Astrocyte (in vitro differentiated cells and primary cell): ENCODE results near the gene RPS10. TPM values are rescaled to one million over a fixed set of nuclear protein-coding genes. Genes with fewer than 3 reads are reported as not detected.
A peak's percentile ranks its signal among the peaks of the same experiment; 100 is the strongest.

ENCODE experiments used
- DNase-seq: peaks from one replicate; pipeline ENCODE4 v3.0.0-alpha.2; 2010; ENCODE audit warnings: low read depth
- FAIRE-seq: peaks from 2 replicates; lab custom pipeline; 2011; peaks lifted over from hg19 to GRCh38; lab: Jason Lieb, UNC
- H2AFZ ChIP-seq: 2 replicates; pipeline ENCODE4 v1.6.0; 2012; ENCODE audit warnings: low read depth, low read length, inconsistent platforms
- H3K27ac ChIP-seq: 2 replicates; pipeline ENCODE4 v1.5.1; 2011; ENCODE audit warnings: low read depth, low read length, inconsistent platforms
- H3K27me3 ChIP-seq: 2 replicates; pipeline ENCODE4 v1.6.0; 2011; ENCODE audit warnings: low read length, inconsistent platforms; ENCODE audit not compliant: insufficient read depth
- H3K36me3 ChIP-seq: 2 replicates; pipeline ENCODE4 v1.5.1; 2011; ENCODE audit warnings: low read length, inconsistent platforms; ENCODE audit not compliant: insufficient read depth
- H3K4me1 ChIP-seq: 2 replicates; pipeline ENCODE4 v1.5.1; 2011; ENCODE audit warnings: low read length, inconsistent platforms; ENCODE audit not compliant: insufficient read depth
- H3K4me2 ChIP-seq: 2 replicates; pipeline ENCODE4 v1.6.0; 2012; ENCODE audit warnings: low read length, inconsistent platforms
- H3K4me3 ChIP-seq: 2 replicates; pipeline ENCODE4 v1.5.1; 2011; ENCODE audit warnings: low read depth, mild to moderate bottlenecking, low read length, inconsistent platforms; ENCODE audit not compliant: insufficient read depth
- H3K79me2 ChIP-seq: 2 replicates; pipeline ENCODE4 v1.6.0; 2012; ENCODE audit warnings: mild to moderate bottlenecking, low read length, inconsistent platforms; ENCODE audit not compliant: insufficient read depth
- H3K9ac ChIP-seq: 2 replicates; pipeline ENCODE4 v1.6.0; 2012; ENCODE audit warnings: mild to moderate bottlenecking, low read length, inconsistent platforms
- H3K9me3 ChIP-seq: 2 replicates; pipeline ENCODE4 v1.5.1; 2012; ENCODE audit warnings: low read depth, mild to moderate bottlenecking, low read length, inconsistent platforms; ENCODE audit not compliant: insufficient read depth
- H4K20me1 ChIP-seq: 2 replicates; pipeline ENCODE4 v1.6.0; 2012; ENCODE audit warnings: low read length, inconsistent platforms; ENCODE audit not compliant: insufficient read depth
- H3K27ac Mint-ChIP-seq: one replicate; pipeline ENCODE4 v1.8.0; 2021; ENCODE audit warnings: mild to moderate bottlenecking, mixed read lengths; ENCODE audit not compliant: unreplicated experiment
- H3K27me3 Mint-ChIP-seq: one replicate; pipeline ENCODE4 v1.8.0; 2021; ENCODE audit warnings: low read depth, mixed read lengths; ENCODE audit not compliant: unreplicated experiment
- H3K36me3 Mint-ChIP-seq: one replicate; pipeline ENCODE4 v1.8.0; 2021; ENCODE audit warnings: low read depth, mixed read lengths; ENCODE audit not compliant: unreplicated experiment
- H3K4me1 Mint-ChIP-seq: one replicate; pipeline ENCODE4 v1.8.0; 2021; ENCODE audit warnings: low read depth, mixed read lengths; ENCODE audit not compliant: unreplicated experiment
- H3K4me3 Mint-ChIP-seq: one replicate; pipeline ENCODE4 v1.8.0; 2021; ENCODE audit warnings: mild to moderate bottlenecking, moderate library complexity, mixed read lengths; ENCODE audit not compliant: unreplicated experiment
- H3K9me3 Mint-ChIP-seq: one replicate; pipeline ENCODE4 v1.8.0; 2021; ENCODE audit warnings: mild to moderate bottlenecking, mixed read lengths; ENCODE audit not compliant: unreplicated experiment
- EZH2 ChIP-seq: IDR thresholded peaks from 2 replicates; pipeline ENCODE4 v1.6.1; 2012; ENCODE audit warnings: mild to moderate bottlenecking, low read length, inconsistent platforms; ENCODE audit not compliant: insufficient read depth
- total RNA-seq: library from RNA; stranded (reverse); gene quantifications from 2 replicates; pipeline ENCODE4 v1.2.1, GENCODE V29; 2021
- TF ChIP-seq, protein P1 (sequence below): IDR thresholded peaks from 2 replicates; pipeline ENCODE4 v1.5.1; 2011; ENCODE audit warnings: low read depth, mild to moderate bottlenecking, inconsistent platforms, low read length, moderate library complexity; ENCODE audit not compliant: insufficient read depth

RPS10 gene
- total RNA-seq, 1 donor from 2014 or later, result 1,326 TPM

GRCh38 chr6:34460796-34461507, 35.1 kb upstream of the RPS10 start:
- TF ChIP-seq EZH2, result no peak
- TF ChIP-seq, protein P1, sequence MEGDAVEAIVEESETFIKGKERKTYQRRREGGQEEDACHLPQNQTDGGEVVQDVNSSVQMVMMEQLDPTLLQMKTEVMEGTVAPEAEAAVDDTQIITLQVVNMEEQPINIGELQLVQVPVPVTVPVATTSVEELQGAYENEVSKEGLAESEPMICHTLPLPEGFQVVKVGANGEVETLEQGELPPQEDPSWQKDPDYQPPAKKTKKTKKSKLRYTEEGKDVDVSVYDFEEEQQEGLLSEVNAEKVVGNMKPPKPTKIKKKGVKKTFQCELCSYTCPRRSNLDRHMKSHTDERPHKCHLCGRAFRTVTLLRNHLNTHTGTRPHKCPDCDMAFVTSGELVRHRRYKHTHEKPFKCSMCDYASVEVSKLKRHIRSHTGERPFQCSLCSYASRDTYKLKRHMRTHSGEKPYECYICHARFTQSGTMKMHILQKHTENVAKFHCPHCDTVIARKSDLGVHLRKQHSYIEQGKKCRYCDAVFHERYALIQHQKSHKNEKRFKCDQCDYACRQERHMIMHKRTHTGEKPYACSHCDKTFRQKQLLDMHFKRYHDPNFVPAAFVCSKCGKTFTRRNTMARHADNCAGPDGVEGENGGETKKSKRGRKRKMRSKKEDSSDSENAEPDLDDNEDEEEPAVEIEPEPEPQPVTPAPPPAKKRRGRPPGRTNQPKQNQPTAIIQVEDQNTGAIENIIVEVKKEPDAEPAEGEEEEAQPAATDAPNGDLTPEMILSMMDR, result no peak
- H3K36me3 ChIP-seq, result no peaks in the 10 kb centered on the region
- H3K4me1 Mint-ChIP-seq, result peaks cover 3% of the 10 kb centered on the region
- H4K20me1 ChIP-seq, result no peaks in the 10 kb centered on the region
- no peaks in the 10 kb centered on the region for H3K36me3 Mint-ChIP-seq
- H3K4me1 ChIP-seq, result peaks cover 5% of the 10 kb centered on the region
- no peak overlapping the region for H3K4me3 ChIP-seq
- no peaks in the 10 kb centered on the region for H3K79me2 ChIP-seq
- no peak overlapping the region for H3K27ac Mint-ChIP-seq
- no peaks in the 10 kb centered on the region for H3K9me3 Mint-ChIP-seq
- no peak overlapping the region for H3K9ac ChIP-seq
- FAIRE-seq (no peak), DNase-seq (no peak)
- H3K27me3 ChIP-seq, result peaks cover 12% of the 10 kb centered on the region
- no peak overlapping the region for H3K4me3 Mint-ChIP-seq
- H2AFZ ChIP-seq, result no peak overlapping the region
- H3K27me3 Mint-ChIP-seq, result peaks cover 27% of the 10 kb centered on the region
- H3K9me3 ChIP-seq, result no peaks in the 10 kb centered on the region
- no peak overlapping the region for H3K27ac ChIP-seq
- H3K4me2 ChIP-seq, result no peak overlapping the region

- peaks cover 22% of the 10 kb centered on the region for H3K27me3 Mint-ChIP-seq
- Histone ChIP-seq H3K9ac (no peak overlapping the region), H3K27me3 (peaks cover 8% of the 10 kb centered on the region), H3K4me3 (no peak overlapping the region), H3K27ac (no peak overlapping the region), H2AFZ (no peak overlapping the region), H3K79me2 (no peaks in the 10 kb centered on the region), H3K36me3 (no peaks in the 10 kb centered on the region), H3K4me1 (no peaks in the 10 kb centered on the region), H3K9me3 (no peaks in the 10 kb centered on the region), H4K20me1 (no peaks in the 10 kb centered on the region), H3K4me2 (no peak overlapping the region)
- TF ChIP-seq, protein P1, result peak; percentile 56
- no peak for TF ChIP-seq EZH2
- H3K36me3 Mint-ChIP-seq, result no peaks in the 10 kb centered on the region
- H3K9me3 Mint-ChIP-seq, result no peaks in the 10 kb centered on the region
- FAIRE-seq, result no peak
- no peak overlapping the region for H3K4me3 Mint-ChIP-seq
- peak; percentile 20 for DNase-seq
- no peak overlapping the region for H3K27ac Mint-ChIP-seq
- H3K4me1 Mint-ChIP-seq, result peaks cover 3% of the 10 kb centered on the region
These were observed 34.2 kb upstream of the RPS10 start for GRCh38 chr6:34459899-34460593.
